Mesothelial cell of epicardium (in vitro differentiated cells): Measurements from ENCODE around the gene MMP3. TPM values are rescaled to one million over a fixed set of nuclear protein-coding genes. Genes with fewer than 3 reads are reported as not detected.

Source experiments
- DNase-seq, 2 experiments: peaks; one replicate each; pipeline ENCODE4 v3.0.0; 2021; ENCODE audit warnings: low spot score in 2 of 2; ENCODE audit not compliant: unreplicated experiment in 2 of 2
- H3K27ac Mint-ChIP-seq: 2 replicates; pipeline ENCODE4 v1.8.0; 2021; ENCODE audit warnings: mixed read lengths
- H3K27me3 Mint-ChIP-seq: 2 replicates; pipeline ENCODE4 v1.8.0; 2021; ENCODE audit warnings: low read depth, mixed read lengths
- H3K36me3 Mint-ChIP-seq: 2 replicates; pipeline ENCODE4 v1.8.0; 2021; ENCODE audit warnings: mixed read lengths
- H3K4me1 Mint-ChIP-seq: 2 replicates; pipeline ENCODE4 v1.8.0; 2021; ENCODE audit warnings: mixed read lengths
- H3K4me3 Mint-ChIP-seq: 2 replicates; pipeline ENCODE4 v1.8.0; 2021; ENCODE audit warnings: mild to moderate bottlenecking, moderate library complexity, mixed read lengths
- H3K9me3 Mint-ChIP-seq: 2 replicates; pipeline ENCODE4 v1.8.0; 2021; ENCODE audit warnings: mixed read lengths
- total RNA-seq: library from RNA; stranded (reverse); gene quantifications from 3 replicates; pipeline ENCODE4 v1.2.1, GENCODE V29; 2021
- TF ChIP-seq, protein P1 (sequence below): fragments of 200-600 bp; sonication (generic); IDR thresholded peaks from one replicate; pipeline ENCODE4 v1.5.0; 2021; ENCODE audit warnings: antibody characterized with exemption; ENCODE audit not compliant: unreplicated experiment

The MMP3 gene
- total RNA-seq, 1 donor from 2014 or later, result not detected

DNA sequence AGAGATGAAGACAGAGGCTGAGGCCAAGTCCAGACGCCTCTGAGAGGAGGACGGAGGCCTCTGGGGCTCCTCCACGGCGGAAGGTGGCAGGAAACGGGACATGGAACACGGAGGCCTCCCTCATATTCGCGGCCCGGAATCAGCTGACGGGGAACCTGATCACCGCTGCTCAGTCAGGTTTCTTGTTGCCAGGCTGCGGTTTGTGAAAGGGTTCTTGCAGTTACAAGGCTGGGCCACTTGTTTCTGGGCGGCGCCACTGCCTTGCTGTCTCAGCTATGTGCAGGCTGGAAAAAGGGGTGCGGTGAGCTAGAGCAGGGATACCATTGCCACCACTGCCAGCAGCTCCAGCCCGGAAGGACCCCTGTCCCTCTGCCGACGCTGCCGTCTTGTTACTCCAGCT is 35.5 kb downstream of the MMP3 start:
- no peak overlapping the region for H3K27ac Mint-ChIP-seq
- peaks cover 8% of the 10 kb centered on the region for H3K4me1 Mint-ChIP-seq
- TF ChIP-seq, protein P1, sequence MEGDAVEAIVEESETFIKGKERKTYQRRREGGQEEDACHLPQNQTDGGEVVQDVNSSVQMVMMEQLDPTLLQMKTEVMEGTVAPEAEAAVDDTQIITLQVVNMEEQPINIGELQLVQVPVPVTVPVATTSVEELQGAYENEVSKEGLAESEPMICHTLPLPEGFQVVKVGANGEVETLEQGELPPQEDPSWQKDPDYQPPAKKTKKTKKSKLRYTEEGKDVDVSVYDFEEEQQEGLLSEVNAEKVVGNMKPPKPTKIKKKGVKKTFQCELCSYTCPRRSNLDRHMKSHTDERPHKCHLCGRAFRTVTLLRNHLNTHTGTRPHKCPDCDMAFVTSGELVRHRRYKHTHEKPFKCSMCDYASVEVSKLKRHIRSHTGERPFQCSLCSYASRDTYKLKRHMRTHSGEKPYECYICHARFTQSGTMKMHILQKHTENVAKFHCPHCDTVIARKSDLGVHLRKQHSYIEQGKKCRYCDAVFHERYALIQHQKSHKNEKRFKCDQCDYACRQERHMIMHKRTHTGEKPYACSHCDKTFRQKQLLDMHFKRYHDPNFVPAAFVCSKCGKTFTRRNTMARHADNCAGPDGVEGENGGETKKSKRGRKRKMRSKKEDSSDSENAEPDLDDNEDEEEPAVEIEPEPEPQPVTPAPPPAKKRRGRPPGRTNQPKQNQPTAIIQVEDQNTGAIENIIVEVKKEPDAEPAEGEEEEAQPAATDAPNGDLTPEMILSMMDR, result no peak
- no peaks in the 10 kb centered on the region for H3K36me3 Mint-ChIP-seq
- no peaks in the 10 kb centered on the region for H3K27me3 Mint-ChIP-seq
- peaks cover 8% of the 10 kb centered on the region for H3K9me3 Mint-ChIP-seq
- DNase-seq, result no peak
- no peak overlapping the region for H3K4me3 Mint-ChIP-seq

DNA sequence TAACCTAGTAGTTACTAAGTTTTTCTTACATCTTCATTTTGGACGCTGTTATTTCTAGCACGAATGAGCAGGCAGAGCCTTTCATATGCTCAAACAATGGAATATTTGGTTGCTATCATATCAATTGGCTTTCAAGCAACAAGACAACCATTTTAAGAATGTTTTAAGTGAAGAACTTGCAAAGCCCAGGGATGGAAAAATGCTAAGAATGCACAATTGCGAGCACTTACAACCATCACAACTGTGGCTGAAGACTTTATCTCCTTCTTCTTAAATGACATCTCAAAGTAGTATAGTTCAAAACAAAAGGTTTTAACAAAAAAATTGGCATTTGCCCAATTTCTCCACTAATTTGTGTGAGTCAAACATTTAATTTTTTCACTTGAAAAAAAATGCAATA is 37.1 kb downstream of the MMP3 start:
- H3K27ac Mint-ChIP-seq, result no peak overlapping the region
- peaks cover 8% of the 10 kb centered on the region for H3K4me1 Mint-ChIP-seq
- no peak for DNase-seq
- no peaks in the 10 kb centered on the region for H3K27me3 Mint-ChIP-seq
- H3K36me3 Mint-ChIP-seq, result no peaks in the 10 kb centered on the region
- H3K4me3 Mint-ChIP-seq, result no peak overlapping the region
- H3K9me3 Mint-ChIP-seq, result peaks cover 8% of the 10 kb centered on the region
- TF ChIP-seq, protein P1, result no peak

DNA sequence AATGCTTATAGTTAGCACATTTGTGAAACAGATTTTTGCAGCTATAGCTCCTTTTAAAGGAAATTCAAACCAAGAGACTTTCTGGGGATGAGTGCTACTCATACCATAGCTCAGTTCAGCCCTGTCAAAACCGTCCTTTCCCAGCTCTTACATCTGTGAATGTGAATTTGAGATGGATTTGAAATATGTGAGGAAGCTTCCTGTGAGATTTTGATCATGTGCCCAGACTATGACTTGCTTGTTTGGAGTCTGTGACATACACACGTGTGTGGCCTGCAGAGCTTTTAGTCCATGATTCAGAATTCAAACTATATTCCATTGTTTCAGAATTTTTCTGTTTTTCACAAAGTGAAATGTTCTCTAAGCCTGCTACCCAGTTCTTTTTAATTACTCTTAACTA is 41.1 kb downstream of the MMP3 start:
- Mint-ChIP-seq H3K27me3 (no peaks in the 10 kb centered on the region), H3K27ac (no peak overlapping the region)
- DNase-seq, result no peak

DNA sequence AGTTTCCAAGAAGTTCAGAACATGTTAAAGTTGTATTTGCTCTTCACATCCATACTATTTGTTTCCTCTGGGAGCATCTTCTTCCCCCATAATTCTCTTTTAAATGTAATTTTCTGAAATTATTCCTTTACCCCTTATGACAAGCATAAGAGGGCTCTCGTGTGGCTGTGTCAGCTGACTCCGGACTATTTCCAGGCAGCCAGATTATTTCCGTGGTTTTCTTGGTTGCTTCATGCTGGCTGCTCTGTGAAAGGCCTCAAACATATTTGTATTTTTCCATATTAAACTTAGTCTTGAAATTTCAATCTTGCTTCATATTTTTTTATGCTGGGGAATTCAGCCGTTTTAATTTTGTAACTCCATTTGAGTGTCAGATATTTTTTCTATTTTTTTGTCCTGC is 42.6 kb downstream of the MMP3 start:
- Mint-ChIP-seq H3K9me3 (no peaks in the 10 kb centered on the region), H3K27me3 (peaks cover 4% of the 10 kb centered on the region), H3K27ac (no peak overlapping the region), H3K4me1 (no peaks in the 10 kb centered on the region), H3K36me3 (no peaks in the 10 kb centered on the region), H3K4me3 (no peak overlapping the region)
- TF ChIP-seq, protein P1, result no peak
- DNase-seq, result no peak

More for the DNA sequence above, 41.1 kb downstream of the MMP3 start:
- Mint-ChIP-seq H3K9me3 (peaks cover 6% of the 10 kb centered on the region), H3K4me3 (no peak overlapping the region), H3K36me3 (no peaks in the 10 kb centered on the region), H3K4me1 (peaks cover 4% of the 10 kb centered on the region)
- TF ChIP-seq, protein P1, result no peak

DNA sequence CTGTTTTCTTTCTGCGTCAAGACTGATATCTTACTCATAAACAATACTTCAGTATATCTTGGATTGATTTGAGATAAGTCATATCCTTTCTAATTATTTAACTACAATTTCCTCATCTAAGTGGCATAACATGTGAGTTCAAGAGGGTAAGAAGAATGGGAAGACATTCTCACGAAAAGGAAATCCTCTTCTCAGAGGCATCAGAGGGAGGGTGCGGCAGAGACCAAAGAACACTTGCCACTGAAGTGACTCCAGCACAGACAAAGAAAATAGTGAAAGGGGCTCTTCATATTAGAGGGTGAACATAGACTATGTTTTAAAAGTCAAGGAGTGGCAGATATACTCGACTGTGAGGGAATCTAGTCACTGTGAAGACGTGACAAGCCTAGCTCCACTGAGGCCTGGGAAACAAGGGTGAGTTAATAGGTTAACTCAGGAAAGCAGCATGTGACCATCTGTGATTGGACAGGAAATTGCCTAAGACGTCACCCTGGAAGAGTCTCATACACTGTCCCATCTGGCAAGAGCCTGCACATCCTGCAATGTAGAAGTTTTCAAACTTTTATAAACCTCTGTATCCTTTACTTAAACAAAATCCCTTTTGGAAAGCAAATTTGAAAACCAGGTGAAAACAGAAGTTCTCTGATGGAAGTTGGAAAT is 43.6 kb downstream of the MMP3 start:
- TF ChIP-seq, protein P1, result no peak
- Mint-ChIP-seq H3K9me3 (no peaks in the 10 kb centered on the region), H3K4me3 (no peak overlapping the region), H3K27me3 (peaks cover 4% of the 10 kb centered on the region), H3K27ac (no peak overlapping the region), H3K36me3 (no peaks in the 10 kb centered on the region), H3K4me1 (no peaks in the 10 kb centered on the region)
- no peak for DNase-seq
